Lung microvascular endothelial cell (primary cell): ENCODE results near the gene EFNA3. TPM values are rescaled to one million over a fixed set of nuclear protein-coding genes. Genes with fewer than 3 reads are reported as not detected.

Experiments used
- DNase-seq, 2 donors: peaks; one replicate each; pipeline versions ENCODE4 v3.0.0 to v3.0.0-alpha.2; 2010; ENCODE audit warnings: low read depth in 2 of 2
- total RNA-seq: library from RNA; depleted of rRNA; stranded (reverse); fragments of >200 nt; gene quantifications from 2 replicates; pipeline ENCODE4 v1.2.1, GENCODE V29; 2014

The EFNA3 gene, protein sequence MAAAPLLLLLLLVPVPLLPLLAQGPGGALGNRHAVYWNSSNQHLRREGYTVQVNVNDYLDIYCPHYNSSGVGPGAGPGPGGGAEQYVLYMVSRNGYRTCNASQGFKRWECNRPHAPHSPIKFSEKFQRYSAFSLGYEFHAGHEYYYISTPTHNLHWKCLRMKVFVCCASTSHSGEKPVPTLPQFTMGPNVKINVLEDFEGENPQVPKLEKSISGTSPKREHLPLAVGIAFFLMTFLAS
- total RNA-seq = 0.79 and 1.3 TPM in 2 replicates

DNA sequence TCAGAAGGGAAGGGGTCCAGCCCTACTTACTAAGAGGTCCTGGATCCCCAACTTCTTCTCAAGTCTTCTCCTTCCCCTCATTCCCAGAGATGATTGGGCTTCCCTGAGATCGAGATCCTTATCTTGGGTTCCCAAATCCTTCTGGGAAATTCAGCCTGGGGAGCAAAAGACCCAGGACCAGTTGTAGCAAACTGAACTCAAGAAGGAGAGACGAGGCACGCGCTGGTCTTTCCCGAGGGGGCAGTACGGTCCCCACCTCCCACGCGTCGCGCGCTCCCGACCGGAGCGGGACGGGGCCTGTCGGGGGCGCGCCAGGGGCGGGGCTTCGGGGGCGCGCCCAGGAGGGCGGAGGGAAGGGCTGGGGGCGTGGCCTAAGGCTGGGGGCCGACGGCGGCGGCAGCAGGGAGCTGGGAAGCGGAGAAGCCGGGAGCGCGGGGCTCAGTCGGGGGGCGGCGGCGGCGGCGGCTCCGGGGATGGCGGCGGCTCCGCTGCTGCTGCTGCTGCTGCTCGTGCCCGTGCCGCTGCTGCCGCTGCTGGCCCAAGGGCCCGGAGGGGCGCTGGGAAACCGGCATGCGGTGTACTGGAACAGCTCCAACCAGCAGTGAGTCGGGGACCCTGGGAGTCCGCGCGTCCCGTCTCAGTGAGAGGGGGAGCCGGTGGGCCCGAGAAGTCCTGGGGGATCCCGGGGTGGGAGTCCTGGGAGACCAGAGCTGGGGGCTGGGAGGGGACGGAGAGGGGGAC lies at the start of gene EFNA3:
EFNA3 (plus strand) TSS at position 369 of the 741 bp plus-strand sequence; CDS start at position 474, 105 bp downstream.
- peak; percentile 55 to 76 for DNase-seq

DNA sequence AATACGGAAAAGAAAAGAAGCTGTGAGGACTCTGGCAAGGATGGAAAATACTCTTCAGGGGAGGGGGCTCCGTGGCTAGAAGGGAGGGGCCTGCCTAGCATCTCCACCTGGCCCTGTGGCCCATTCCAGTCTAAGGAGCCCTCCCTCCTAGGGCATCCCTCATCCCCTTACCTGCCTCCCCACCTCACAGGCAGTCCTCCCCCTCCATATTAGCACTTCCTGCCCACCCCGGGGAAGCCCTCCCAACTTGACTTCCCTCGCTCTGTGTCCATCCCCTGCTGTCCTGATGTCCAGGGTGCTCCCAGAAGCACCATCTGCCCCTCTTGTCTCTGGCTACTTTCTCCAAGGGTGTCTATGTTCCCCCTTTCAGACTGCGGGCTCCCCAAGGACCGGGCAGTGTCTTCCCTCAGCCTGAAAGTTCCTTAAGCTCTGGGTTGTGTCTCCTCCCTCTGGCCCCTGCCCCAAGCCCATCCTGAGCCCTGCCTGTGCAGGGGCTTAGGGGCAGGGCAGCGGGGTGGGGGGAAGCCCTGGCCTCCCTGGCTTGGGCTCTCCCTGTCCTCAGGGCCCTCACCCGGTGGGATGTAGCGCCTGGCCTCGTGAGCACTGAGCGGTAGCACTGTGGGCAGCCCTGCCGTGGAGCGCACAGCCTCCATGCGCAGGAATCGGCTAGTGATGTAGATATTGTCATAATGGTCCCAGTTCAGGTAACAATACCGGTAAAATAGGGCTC lies 49.0 kb upstream of the EFNA3 start:
- no peak for DNase-seq

DNA sequence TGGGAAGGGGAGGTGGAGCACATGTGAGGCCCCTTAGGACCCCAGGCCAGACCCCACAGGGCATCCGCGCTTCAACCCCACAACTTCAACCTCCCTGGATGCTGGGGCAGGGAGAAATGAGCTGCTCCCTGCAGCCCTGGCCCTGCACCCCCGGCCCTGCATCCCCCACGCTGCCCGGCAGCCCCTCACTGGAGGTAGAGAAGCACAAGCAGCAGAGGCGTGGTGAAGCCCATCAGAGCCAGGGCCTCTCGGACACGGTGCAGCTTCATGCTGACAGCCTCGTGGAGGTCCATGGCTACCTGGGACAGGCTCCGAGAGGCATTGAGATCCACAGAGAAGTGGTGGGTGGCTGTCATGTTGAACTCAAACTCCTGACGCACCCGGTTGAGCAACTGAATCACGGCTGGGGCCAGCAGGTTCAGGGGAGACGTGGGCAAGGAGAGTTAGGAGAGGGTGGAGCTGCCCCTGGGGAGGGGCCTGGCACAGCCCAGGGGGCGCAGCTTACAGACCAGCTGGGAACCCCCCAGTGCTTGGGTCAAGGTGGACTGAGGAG lies 48.3 kb upstream of the EFNA3 start:
- no peak for DNase-seq

DNA sequence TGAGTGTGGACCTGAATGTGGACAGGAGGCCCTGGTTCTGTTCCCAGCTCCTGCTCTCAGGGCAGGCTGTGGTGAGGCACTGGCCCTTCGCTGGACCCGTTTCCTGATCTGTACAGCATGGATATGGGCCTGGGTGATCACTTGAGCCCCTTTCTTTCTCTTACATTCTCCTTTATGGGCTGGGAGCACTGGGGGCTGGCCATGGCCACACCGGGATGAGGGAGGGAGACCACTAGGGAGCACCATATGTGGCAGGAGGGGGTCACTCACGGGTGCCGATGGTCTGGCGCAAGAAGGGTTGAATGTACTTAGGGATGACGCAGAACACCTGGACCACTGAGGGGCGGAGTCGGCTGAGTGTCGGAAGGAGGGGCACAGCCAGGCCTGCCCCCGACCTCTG lies 47.7 kb upstream of the EFNA3 start:
- no peak for DNase-seq

DNA sequence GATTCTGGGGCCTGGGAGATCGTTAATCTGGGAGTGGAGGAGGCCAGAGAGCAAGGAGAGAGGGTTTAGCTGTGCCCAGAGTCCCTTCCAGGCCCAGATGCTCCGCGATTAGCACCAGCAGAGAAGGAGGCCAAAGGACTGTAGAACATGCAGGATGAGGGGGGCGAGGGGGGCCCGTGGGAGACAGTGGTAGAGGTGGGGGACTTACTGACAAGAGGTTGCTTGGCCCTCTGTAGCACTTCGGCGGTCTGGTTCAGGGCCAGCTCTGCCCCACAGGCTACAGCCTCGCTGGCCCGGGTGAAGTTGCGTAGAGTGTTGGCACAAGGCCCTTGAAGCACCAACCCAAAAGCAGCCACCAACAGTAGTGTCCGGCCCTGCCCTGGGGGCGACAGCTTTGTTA lies 45.8 kb upstream of the EFNA3 start:
- no peak for DNase-seq

DNA sequence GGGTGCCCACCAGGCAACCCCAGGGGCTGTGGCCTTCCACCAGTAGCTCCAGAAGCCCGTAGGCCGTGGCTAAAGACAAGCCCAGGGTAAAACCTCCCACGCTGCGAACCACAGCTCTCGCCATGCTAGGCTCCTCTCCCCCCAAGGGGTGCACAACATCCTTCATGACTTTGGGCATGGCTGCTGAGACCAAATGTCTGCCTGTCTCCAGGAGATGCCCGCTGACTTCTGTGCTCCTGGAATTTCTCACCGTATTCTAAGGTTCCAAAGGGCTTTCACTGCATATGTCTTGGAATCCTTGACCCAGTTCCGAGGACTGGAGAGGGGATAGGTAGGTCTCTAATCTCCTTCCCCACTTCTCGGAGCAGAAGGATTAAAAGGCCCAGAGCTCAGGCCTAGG lies 45.1 kb upstream of the EFNA3 start, which contains the start of the genes DCST1 and DCST2:
DCST1 (plus strand) TSS at position 301 of the 400 bp plus-strand sequence. CDS start 213 bp downstream, outside the sequence.
DCST2 (minus strand) TSS at position 258 of the 400 bp plus-strand sequence; CDS start at position 178, 80 bp downstream.
- DNase-seq = no peak

DNA sequence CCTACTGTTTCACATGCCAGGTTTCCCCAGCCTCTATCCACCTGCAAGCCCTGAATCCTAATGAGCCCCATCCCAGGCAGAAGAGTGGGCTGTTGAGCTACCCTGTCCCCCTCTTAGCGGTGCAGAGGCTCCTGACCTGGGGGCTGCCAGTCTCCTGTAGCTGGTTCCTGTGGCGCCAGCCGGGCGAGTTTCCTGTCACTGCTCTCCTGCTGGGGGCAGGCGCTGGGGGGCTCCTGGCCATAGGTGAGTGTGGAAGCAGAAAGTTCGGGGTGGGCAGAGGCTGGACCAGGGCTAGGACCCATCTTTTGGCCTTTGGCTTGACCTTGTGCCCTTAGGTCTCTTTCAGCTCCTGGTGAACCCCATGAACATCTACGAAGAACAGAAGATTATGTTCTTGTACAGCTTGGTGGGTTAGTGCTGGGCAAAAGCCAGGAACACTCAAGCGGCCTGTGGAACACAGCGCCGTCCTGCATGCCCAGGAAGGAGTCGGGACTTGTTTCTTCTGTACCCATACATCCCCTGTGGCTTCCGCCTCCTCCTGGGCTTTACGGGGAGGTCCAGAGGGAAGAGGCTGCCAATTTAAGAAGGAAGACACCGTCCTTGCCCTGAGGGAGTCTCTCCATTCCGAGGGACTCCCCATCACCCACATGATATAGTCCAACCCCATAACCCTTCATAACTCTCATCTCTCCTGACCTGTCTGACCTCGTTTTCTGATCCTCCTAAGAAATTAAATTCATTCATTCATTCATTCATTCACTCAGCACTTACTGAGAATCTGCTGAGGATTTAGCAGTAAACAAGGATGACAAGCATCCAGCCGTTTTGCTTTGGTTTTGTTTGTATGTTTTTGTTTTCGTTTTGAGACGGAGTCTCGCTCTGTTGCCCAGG lies 44.1 kb upstream of the EFNA3 start:
- DNase-seq = no peak

DNA sequence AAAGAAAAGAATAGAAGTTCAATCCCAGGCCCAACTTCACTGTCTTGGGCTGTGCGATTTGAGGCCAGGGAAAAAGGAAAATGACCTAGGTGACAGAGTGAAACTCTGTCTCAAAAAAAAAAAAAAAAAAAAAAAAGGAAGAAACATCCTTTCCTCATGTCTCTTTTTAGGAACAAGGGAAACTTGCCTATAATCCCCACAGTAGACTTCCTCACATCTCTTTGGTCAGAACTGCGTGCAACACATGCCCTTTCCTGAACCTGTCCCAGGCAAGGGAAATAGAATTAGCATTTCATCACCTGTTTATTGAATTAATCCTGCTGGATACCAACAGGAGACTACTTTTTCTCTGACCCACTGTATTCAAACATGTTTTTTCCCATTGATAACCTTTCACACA lies 42.7 kb upstream of the EFNA3 start:
- no peak for DNase-seq

DNA sequence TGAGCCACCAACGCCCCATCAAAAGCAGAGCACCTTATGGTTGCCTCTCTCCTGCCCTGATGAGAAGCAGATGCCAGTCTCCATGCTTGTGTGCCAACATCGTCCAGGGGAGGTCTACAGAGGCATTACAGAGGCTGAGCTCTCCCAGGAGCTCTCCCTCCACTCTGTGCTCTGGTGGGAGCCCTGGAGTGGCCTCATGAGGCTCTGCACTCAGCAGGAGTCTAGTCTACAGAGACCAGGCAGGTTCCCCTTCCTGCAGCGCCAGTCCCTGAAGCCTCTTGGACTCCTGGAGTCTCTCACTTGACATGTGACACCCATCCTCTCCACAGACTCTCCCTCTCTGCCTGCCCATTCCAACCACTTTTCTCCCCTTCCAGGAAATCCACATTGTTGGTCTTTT lies 41.6 kb upstream of the EFNA3 start:
- DNase-seq = no peak

DNA sequence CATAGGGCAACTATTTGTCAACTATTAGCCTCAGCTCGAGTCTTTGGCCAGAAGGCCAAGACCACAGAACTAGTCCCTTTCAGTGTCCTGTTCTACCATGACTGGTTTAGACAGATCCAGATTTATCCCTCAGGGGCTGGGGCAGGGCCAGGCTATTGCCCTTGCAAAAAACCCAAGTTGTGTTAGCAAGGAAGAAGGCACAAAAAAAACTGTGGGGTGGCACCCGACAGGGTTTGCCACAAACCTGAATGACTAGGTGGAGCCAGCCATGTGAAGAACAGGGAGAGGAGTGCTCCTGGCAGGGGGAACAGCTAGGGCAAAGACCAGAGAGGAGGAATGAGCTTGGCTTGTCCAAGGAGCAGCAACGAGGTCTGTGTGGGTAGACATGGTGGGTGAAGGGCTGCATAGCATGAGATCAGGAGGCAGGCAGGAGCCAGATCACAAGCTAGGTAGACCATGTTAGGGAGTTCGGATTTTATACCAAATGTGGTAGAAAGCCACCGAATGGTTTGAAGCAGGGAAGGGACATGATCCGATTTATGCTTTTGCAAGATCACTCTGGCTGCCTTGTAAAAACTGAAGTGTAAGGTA lies 40.7 kb upstream of the EFNA3 start:
- no peak for DNase-seq

DNA sequence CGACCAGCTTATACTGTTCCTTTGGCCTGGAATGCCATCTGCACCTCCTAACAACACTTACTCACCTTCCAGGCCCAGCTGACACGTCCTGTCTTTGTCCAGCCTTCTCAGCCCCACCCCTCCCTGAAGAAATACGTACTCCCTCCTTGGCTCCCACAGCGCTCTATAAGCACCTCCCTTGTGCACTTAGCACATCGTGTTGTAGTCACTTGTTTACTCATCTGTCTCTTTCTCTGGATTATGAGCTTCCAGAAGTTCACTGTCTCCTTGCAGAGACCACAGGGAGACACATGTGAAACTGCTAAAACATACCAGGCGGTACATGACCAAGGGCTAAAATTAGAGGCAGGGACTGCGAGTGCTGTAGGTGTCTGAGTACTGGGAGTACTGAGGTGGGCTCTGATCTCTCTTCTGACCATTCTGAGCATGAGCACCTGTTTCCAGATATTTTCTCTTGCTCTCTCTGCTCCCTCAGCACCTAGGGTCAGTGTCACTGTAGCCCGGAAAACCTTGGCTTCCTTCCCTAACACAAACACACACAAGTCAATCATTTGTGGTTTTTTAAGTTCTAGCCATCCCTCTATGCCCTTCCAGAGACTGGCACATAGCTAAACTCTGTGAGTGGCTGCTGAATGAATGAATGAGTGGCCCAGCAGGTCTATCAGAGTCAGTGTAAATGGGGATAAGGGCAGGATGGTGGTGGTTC lies 39.9 kb upstream of the EFNA3 start:
- peak in 1 of 2 donors; percentile 39 for DNase-seq

DNA sequence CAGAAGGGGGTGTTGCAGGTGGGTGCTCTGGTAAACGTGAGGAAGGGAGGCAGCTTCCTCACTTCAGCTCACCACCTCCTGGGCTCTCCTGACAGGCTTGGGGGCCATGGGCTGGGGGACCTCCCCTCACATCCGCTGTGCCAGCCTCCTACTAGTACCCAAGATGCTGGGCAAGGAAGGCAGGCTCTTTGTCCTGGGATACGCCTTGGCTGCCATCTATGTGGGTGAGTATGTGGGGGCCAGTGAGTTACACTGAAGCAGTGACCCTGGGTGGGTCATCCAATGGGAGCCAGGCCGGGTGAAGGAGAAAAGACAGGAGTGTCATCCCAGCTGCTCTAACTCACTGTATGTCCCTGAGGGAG lies 39.3 kb upstream of the EFNA3 start:
- DNase-seq = no peak

DNA sequence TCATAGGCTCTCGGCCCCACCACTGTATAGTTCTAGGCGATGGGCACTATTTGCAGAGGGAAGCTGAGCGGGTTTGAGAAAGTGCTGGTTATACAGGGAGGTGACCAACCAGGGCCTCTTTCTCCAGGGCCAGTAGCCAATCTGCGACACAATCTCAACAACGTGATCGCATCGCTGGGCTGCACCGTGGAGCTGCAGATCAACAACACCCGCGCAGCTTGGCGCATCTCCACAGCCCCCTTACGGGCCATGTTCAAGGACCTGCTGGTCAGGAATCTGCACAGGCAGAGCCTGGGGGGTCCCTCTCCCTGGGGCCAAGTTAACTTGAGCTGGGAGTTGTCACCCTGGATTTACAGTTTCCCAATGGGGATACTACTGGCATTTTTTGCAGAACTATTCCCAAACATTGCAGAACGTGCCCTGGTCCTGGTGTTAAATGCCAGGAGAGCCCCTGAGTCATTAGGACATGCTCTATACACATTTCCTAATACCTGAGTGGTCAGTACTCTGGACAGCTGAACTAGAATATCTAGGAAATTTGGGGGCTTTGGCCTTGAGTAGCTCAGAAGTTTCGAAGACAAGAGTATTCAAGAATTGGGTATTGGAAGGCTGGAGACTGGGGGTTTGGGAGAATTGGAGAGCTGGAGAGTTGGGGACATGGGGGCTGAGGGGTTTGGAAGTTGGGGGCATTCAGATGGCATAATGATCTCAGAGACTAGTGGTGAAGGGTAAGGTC lies 38.1 kb upstream of the EFNA3 start:
- DNase-seq = no peak

DNA sequence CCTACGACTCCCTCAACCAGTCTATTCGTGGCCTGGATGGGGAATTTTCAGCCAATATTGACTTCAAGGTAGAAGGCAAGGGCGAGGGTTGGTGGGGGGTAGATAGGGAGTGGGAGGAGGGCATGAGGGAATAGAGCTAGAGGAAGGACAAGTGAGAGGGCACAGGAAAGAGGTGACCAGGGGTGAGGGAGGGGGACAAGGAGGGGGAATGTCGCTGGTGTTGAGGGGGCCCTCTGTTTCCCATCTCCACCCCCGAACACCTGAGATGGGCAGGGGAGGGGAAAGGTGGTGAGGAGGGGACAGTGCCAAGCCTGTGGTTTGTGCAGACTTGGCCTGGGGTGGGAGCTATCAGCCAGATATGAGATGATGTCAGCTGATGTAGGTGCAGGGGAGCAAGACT lies 35.8 kb upstream of the EFNA3 start:
- no peak for DNase-seq

DNA sequence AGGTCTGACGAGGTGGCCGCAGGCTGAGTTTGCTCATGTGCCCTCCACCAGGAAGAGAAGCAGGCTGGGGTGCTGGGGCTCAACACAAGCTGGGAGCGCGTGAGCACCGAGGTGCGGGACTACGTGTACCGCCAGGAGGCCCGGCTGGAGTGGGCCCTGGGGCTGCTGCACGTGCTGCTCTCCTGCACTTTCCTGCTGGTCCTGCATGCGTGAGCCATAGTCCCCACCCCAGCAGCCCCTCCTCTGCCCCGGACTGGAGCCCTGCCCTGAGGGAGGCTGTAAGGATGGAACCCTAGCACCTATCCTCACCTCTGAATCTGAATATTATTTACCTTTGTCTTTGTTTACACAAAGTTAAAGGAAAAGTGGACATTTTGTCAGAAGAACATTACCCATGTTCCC lies 35.3 kb upstream of the EFNA3 start:
- DNase-seq = no peak

DNA sequence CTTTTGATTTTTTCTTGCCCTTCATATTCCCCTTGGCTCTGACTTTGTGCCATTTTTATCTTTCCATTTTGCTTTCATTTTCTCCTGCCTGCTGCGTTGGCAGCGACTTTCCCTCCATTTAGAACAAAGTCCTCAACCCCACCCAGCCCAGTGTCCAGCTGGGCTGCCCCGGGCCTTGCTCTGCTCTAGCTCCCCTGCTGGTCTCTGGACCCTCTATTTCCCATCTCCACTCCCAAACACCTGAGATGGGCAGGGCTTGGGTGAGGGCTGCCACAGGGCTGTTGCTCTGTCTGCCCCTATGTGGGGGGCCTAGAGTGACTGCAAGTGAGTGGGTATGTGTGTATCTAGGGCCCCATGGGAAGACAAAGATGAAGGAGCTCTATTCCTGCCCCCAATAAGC lies 34.8 kb upstream of the EFNA3 start:
- DNase-seq = no peak

DNA sequence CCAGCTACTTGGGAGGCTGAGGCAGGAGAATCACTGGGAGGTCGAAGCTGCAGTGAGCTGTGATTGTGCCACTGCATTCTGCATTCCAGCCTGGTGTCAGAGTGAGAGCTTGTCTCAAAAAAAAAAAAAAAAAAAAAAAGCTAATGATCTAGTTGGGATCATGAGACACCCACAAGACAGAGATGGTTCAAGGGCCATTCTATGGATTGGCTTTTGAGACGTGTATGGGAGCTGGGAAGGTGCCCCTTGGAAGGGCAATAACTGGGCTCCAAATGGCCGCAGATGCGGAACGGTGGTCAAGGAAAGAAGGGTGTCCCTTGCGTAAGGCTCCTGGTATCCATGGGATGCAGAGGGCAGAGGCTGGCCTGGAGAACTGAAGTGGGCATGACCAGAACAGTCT lies 34.3 kb upstream of the EFNA3 start:
- DNase-seq = no peak

DNA sequence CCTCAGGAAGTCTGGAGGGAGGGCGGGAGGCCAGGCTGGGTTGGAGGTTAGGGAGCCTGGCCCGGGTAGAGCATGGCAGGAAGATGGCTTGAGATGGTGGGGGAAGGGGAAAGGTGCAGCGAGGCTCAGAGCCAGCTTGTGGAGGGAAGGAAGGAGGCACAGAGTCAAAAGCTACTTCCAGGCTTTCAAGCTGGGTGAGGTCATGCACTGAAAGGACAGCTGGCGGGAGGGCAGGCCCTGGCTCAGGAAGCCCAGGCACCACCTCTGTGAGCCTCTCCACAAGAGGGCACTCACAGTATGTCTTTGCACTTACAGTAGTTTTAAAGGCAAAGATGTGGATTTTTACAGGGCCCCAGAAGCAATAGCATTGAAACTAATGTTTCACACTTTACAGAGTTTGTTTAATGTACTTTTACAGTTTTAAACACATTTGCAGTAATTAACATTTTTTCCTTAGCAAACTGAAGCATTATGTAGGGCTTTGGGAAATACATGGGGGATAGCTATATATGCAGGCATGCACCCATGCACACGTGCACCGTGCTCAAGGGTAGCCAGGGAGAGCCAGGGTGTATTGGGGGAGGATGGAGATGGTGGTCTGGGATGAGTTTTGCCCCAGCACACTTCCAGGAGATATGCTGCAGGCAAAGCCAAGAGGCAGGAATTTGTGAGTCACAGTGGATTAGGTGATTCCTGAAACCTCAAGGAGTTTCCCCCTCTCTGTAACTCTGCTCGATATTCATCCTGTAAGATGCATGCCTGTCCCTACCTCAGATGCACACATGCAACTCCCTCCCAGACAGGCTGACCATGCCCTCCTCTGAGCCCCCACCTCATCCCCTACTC lies 33.6 kb upstream of the EFNA3 start:
- DNase-seq = peak; percentile 80 to 85
